ENCODE measurements around the gene TEX13B.

The TEX13B gene

DNA sequence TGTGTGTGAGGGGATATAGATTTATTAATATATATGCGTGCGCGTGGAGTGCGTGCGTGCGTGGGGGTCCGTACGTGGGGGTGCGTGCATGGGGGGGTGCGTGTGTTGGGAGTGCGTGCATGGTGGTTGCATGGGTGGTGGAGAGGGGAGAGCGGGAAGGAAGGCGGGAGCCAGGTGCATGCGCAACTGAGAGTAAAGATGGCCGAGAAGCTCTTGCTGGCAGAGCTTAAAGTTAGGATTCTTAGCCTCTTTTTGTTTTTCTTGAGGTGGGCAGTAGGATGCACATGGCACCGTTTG, 45.8 kb downstream of the TEX13B start:
- DNase-seq (ENCODE audit: low read depth in 3 of 3), result no peak

DNA sequence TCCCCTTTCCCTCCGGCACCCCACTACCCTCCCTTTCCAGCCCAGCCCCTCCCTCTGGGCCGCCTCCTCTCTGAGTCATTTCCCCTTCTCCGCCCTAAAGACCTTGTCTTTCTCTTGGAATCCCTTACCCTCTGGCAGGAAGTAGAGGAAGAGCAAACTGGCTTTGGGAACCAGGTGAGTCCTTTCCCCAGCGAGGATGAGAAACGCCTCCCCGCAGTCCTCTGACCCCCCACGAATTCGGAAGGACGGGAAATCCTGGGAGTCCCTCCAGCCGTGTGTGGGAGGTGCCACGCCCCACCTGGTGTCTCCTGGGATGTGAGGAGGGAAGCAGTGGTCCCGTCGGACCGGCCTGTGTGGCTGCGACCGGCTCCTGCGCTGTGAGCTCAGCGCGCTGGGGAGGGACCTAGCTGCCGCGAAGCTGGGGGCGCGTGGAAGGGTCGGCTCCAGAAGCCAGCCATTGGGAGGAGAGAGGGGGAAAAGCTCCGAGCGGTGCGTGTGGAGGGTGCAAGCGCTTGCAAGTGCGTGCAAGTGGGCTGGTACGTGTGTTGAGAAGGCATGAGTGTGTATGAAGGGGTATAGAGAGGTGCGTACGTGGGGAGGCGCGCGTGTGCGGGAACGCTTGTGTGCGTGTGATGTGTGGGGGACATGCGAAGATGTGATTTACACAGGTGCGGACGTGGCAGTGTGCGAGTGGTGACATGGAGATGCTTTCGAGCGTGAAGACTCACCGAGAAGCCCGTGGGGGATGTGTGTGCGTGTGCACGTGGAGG, 46.3 kb downstream of the TEX13B start:
- no peak for DNase-seq (ENCODE audit: low read depth in 3 of 3)

DNA sequence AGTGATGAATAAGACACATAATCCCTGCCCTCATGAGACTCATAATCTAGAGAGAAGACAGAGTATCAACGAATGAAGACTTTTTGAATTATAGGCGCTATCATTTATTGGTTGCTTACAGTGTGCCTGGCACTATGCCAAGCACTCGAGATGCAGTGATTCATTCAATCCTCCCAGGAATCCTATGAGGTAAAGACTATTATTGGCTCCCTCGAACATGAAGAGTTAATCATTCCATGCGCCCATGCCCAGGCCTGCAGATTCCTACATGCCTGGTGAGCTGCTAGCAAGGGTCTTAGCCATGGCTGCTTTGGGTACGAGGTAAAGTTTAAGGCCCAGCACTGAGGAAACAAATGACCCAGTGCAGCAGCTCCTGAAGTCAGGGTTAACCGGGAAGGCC, 47.0 kb downstream of the TEX13B start:
- no peak for DNase-seq (ENCODE audit: low read depth in 3 of 3)

DNA sequence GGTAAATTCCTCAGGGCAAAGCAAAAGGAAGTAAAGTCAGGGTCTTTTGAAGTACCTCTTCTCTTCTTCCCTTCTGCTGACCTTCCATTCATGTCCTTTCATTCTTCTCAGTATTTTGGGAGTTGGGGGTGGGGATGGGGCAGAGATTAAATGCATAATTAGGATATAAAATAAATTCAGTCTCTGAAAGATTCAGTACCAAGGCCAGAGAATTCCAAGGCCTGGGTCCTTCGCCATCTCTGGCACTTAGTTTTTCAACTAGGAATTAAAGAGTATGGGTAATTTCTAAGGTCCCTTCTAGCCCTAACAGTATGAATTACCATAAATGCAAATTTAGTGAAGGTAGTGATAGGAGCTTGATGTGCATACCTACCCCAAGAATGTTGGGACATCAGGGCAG, 47.9 kb downstream of the TEX13B start:
- no peak for DNase-seq (ENCODE audit: low read depth in 3 of 3)

Measured in stimulated activated CD4-positive, alpha-beta T cell treated with anti-CD3 and anti-CD28 coated beads, TNF-alpha, amount 100 ng/mL, for 4 hours (primary cell).